ENCODE data around the gene GORASP1. TPM values are rescaled to one million over a fixed set of nuclear protein-coding genes. Genes with fewer than 3 reads are reported as not detected.

GORASP1 gene
- total and polyA plus RNA-seq, 2 of the 13 experiments (the other 11 are each of a cell fraction or from before 2014, with no cell fraction given): 36.4 to 39.8 TPM

DNA sequence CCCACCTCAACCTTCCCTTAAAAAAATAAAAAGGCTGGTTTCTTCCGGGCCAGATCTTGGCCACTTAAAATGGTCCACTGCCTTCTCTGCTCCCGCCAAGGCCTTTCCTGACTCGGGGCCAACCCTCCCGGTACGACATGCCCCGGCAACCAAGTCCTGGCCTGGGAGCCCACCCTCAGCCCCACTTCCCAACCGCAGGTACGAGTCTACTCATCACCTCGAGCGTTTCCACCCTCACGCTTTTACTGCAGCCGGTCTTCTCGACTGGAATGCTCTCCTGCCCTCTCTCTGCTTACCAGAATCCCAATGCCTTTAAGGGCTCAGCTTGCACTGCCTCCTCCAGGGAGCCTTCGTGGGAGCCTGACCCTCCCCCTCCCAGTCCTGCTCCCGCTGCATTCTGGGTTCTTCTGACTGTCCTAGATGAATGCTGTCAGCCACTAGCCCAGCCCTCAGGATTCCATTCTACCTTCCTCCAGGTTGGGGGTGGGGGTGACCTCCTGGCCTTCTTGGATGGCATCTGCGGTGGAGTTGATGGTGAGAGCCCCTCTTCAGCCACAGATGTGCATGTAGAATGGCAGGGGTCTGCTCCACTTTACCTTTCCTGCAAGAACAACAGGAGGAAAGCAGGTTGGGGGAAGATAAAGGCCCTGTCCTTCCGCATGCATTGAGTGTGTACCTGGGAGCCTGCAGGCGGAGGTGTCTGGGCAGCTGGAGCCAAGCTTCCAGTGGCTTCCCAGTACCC, 47.0 kb upstream of the GORASP1 start (continued):
- TF ChIP-seq, protein P1, sequence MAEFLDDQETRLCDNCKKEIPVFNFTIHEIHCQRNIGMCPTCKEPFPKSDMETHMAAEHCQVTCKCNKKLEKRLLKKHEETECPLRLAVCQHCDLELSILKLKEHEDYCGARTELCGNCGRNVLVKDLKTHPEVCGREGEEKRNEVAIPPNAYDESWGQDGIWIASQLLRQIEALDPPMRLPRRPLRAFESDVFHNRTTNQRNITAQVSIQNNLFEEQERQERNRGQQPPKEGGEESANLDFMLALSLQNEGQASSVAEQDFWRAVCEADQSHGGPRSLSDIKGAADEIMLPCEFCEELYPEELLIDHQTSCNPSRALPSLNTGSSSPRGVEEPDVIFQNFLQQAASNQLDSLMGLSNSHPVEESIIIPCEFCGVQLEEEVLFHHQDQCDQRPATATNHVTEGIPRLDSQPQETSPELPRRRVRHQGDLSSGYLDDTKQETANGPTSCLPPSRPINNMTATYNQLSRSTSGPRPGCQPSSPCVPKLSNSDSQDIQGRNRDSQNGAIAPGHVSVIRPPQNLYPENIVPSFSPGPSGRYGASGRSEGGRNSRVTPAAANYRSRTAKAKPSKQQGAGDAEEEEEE (CRISPR knock-in tag; IDR thresholded peaks at IDR 0.05; ENCODE audit: borderline replicate concordance): no peak
- TF ChIP-seq DNMT3B (CRISPR knock-in tag; conservative IDR thresholded peaks at IDR 0.05) (no peak), ZNF572 (CRISPR knock-in tag; IDR thresholded peaks at IDR 0.05) (no peak), ZNF670 (CRISPR knock-in tag; IDR thresholded peaks at IDR 0.05; ENCODE audit: borderline replicate concordance) (no peak), ZNF44 (CRISPR knock-in tag; IDR thresholded peaks at IDR 0.05) (0 out of 2 replicates have a peak, but pooled peaks have one; percentile 4), KAT2B (IDR thresholded peaks at IDR 0.05; ENCODE audit: borderline replicate concordance, low read depth, low read length) (no peak), ZNF841 (CRISPR knock-in tag; IDR thresholded peaks at IDR 0.05; ENCODE audit: borderline replicate concordance) (no peak), STAG1 (CRISPR knock-in tag; IDR thresholded peaks at IDR 0.05) (no peak), ZNF124 (CRISPR knock-in tag; IDR thresholded peaks at IDR 0.05) (peak; percentile 55; the same call in 1 of the 2 replicates), ARID2 (CRISPR knock-in tag; IDR thresholded peaks at IDR 0.05; ENCODE audit: borderline replicate concordance) (0 out of 2 replicates have a peak, but pooled peaks have one; percentile 11), FLYWCH1 (CRISPR knock-in tag; IDR thresholded peaks at IDR 0.05) (no peak), TSC22D2 (CRISPR knock-in tag; IDR thresholded peaks at IDR 0.05; ENCODE audit: borderline replicate concordance) (no peak), YEATS4 (CRISPR knock-in tag; IDR thresholded peaks at IDR 0.05; ENCODE audit: borderline replicate concordance) (no peak; the same call in 1 of the 2 replicates), ZNF792 (CRISPR knock-in tag; IDR thresholded peaks at IDR 0.05) (0 out of 2 replicates have a peak, but pooled peaks have one; percentile 52), ZBTB1 (CRISPR knock-in tag; IDR thresholded peaks at IDR 0.05; ENCODE audit: borderline replicate concordance) (no peak), ELF1 (CRISPR knock-in tag; IDR thresholded peaks at IDR 0.05) (peak; percentile 17; the same call in 1 of the 2 replicates), ZNF619 (CRISPR knock-in tag; IDR thresholded peaks at IDR 0.05) (peak; percentile 40; the same call in 1 of the 2 replicates), YEATS2 (CRISPR knock-in tag; IDR thresholded peaks at IDR 0.05; ENCODE audit: borderline replicate concordance) (peak; percentile 74; the same call in 1 of the 2 replicates), MLLT10 (CRISPR knock-in tag; IDR thresholded peaks at IDR 0.05) (no peak), TMF1 (CRISPR knock-in tag; IDR thresholded peaks at IDR 0.05; ENCODE audit: low read depth) (no peak), PHB2 (IDR thresholded peaks at IDR 0.05; ENCODE audit: partially characterized antibody) (no peak), ZNF292 (CRISPR knock-in tag; IDR thresholded peaks at IDR 0.05; ENCODE audit: borderline replicate concordance, low read depth) (no peak)
- TF ChIP-seq, protein P2, sequence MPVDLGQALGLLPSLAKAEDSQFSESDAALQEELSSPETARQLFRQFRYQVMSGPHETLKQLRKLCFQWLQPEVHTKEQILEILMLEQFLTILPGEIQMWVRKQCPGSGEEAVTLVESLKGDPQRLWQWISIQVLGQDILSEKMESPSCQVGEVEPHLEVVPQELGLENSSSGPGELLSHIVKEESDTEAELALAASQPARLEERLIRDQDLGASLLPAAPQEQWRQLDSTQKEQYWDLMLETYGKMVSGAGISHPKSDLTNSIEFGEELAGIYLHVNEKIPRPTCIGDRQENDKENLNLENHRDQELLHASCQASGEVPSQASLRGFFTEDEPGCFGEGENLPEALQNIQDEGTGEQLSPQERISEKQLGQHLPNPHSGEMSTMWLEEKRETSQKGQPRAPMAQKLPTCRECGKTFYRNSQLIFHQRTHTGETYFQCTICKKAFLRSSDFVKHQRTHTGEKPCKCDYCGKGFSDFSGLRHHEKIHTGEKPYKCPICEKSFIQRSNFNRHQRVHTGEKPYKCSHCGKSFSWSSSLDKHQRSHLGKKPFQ (CRISPR knock-in tag; IDR thresholded peaks at IDR 0.05; ENCODE audit: insufficient replicate concordance): no peak
- TF ChIP-seq, protein P3, sequence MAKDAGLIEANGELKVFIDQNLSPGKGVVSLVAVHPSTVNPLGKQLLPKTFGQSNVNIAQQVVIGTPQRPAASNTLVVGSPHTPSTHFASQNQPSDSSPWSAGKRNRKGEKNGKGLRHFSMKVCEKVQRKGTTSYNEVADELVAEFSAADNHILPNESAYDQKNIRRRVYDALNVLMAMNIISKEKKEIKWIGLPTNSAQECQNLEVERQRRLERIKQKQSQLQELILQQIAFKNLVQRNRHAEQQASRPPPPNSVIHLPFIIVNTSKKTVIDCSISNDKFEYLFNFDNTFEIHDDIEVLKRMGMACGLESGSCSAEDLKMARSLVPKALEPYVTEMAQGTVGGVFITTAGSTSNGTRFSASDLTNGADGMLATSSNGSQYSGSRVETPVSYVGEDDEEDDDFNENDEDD (CRISPR knock-in tag; IDR thresholded peaks at IDR 0.05; ENCODE audit: borderline replicate concordance): peak; percentile 14; the same call in 1 of the 2 replicates
- TF ChIP-seq, protein P4, sequence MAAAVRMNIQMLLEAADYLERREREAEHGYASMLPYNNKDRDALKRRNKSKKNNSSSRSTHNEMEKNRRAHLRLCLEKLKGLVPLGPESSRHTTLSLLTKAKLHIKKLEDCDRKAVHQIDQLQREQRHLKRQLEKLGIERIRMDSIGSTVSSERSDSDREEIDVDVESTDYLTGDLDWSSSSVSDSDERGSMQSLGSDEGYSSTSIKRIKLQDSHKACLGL (CRISPR knock-in tag; IDR thresholded peaks at IDR 0.05): no peak
